ENCODE data around the gene IL20.

IL20 gene

DNA sequence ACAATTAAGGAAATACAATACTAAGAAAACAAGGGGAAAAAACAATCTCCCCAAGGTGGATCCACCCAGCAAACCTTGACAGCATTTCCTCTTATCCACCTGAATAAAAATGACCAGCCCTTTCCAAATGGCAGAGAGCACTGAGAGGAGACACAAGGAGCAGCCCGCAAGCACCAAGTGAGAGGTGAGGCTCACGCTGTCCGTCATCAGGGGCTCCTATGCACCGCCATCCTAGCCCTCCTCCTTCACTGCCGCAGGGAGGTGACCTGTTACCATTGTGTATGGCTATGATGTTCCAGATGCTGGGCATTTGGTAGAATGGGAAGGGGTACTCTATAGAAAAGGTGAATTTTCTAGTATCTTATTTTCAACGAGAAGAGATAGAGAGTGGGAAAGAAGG lies 31.2 kb upstream of the IL20 start:
- TF ChIP-seq TAF1 (IDR thresholded peaks at IDR 0.05; ENCODE audit: low read depth): no peak
- TF ChIP-seq, protein P1, sequence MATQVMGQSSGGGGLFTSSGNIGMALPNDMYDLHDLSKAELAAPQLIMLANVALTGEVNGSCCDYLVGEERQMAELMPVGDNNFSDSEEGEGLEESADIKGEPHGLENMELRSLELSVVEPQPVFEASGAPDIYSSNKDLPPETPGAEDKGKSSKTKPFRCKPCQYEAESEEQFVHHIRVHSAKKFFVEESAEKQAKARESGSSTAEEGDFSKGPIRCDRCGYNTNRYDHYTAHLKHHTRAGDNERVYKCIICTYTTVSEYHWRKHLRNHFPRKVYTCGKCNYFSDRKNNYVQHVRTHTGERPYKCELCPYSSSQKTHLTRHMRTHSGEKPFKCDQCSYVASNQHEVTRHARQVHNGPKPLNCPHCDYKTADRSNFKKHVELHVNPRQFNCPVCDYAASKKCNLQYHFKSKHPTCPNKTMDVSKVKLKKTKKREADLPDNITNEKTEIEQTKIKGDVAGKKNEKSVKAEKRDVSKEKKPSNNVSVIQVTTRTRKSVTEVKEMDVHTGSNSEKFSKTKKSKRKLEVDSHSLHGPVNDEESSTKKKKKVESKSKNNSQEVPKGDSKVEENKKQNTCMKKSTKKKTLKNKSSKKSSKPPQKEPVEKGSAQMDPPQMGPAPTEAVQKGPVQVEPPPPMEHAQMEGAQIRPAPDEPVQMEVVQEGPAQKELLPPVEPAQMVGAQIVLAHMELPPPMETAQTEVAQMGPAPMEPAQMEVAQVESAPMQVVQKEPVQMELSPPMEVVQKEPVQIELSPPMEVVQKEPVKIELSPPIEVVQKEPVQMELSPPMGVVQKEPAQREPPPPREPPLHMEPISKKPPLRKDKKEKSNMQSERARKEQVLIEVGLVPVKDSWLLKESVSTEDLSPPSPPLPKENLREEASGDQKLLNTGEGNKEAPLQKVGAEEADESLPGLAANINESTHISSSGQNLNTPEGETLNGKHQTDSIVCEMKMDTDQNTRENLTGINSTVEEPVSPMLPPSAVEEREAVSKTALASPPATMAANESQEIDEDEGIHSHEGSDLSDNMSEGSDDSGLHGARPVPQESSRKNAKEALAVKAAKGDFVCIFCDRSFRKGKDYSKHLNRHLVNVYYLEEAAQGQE (IDR thresholded peaks at IDR 0.05; ENCODE audit: low read depth): no peak
- TF ChIP-seq EP300 (IDR thresholded peaks at IDR 0.05; ENCODE audit: borderline replicate concordance): no peak
- TF ChIP-seq ZBTB7A (IDR thresholded peaks at IDR 0.05; ENCODE audit: low read depth): no peak
- no peak for TF ChIP-seq TCF12 (IDR thresholded peaks at IDR 0.05; ENCODE audit: low read depth)
- TF ChIP-seq TEAD4 (IDR thresholded peaks at IDR 0.05): no peak
- TF ChIP-seq USF1 (IDR thresholded peaks at IDR 0.05): no peak
- no peak for TF ChIP-seq RAD21 (IDR thresholded peaks at IDR 0.05; ENCODE audit: low read depth)
- no peak for TF ChIP-seq MAX (IDR thresholded peaks at IDR 0.05)
- no peak for TF ChIP-seq NFIC (IDR thresholded peaks at IDR 0.05)
- no peak for TF ChIP-seq CREB1 (IDR thresholded peaks at IDR 0.05; ENCODE audit: low read depth)
- no peak for TF ChIP-seq YY1 (IDR thresholded peaks at IDR 0.05; ENCODE audit: low read depth)
- no peak for TF ChIP-seq FOXM1 (IDR thresholded peaks at IDR 0.05; ENCODE audit: borderline replicate concordance, low read depth)
- TF ChIP-seq CEBPB (IDR thresholded peaks at IDR 0.05): no peak
- TF ChIP-seq EGR1 (IDR thresholded peaks at IDR 0.05): no peak

- TF ChIP-seq YY1 (IDR thresholded peaks at IDR 0.05; ENCODE audit: low read depth) (no peak), FOXM1 (IDR thresholded peaks at IDR 0.05; ENCODE audit: borderline replicate concordance, low read depth) (no peak), EP300 (IDR thresholded peaks at IDR 0.05; ENCODE audit: borderline replicate concordance) (no peak), RAD21 (IDR thresholded peaks at IDR 0.05; ENCODE audit: low read depth) (no peak), ZBTB7A (IDR thresholded peaks at IDR 0.05; ENCODE audit: low read depth) (no peak), TEAD4 (IDR thresholded peaks at IDR 0.05) (no peak), MAX (IDR thresholded peaks at IDR 0.05) (no peak), TCF12 (IDR thresholded peaks at IDR 0.05; ENCODE audit: low read depth) (no peak), NFIC (IDR thresholded peaks at IDR 0.05) (no peak), EGR1 (IDR thresholded peaks at IDR 0.05) (no peak)
These were observed 30.7 kb upstream of the IL20 start for GRCh38 chr1:206834711-206835110.

DNA sequence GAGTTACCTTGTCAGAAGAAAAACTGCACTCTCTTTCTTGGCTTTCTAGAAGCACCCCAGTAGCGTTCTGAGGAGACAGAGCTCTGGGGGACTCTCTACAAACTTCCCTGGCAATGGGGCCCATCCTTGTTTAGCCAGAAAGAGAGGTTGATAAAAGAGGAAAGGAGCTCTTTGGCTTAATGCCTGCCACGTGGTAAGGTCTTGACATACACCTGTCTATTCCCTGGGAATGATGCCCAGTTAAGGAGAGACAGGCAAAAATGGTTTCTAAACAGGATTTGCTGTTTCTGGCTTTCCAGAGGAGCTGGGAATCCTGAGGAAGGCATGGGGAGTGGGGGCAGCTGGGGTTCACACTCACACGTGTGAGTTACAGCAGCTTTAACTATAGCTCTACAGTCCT lies 30.2 kb upstream of the IL20 start:
- no peak for TF ChIP-seq EP300 (IDR thresholded peaks at IDR 0.05; ENCODE audit: borderline replicate concordance)
- TF ChIP-seq TCF12 (IDR thresholded peaks at IDR 0.05; ENCODE audit: low read depth): no peak
- no peak for TF ChIP-seq EGR1 (IDR thresholded peaks at IDR 0.05)
- TF ChIP-seq YY1 (IDR thresholded peaks at IDR 0.05; ENCODE audit: low read depth): no peak
- no peak for TF ChIP-seq MAX (IDR thresholded peaks at IDR 0.05)
- TF ChIP-seq RAD21 (IDR thresholded peaks at IDR 0.05; ENCODE audit: low read depth): no peak
- TF ChIP-seq USF1 (IDR thresholded peaks at IDR 0.05): no peak
- TF ChIP-seq, protein P1 (IDR thresholded peaks at IDR 0.05; ENCODE audit: low read depth): no peak
- no peak for TF ChIP-seq CREB1 (IDR thresholded peaks at IDR 0.05; ENCODE audit: low read depth)
- TF ChIP-seq CEBPB (IDR thresholded peaks at IDR 0.05): no peak
- TF ChIP-seq TEAD4 (IDR thresholded peaks at IDR 0.05): no peak
- no peak for TF ChIP-seq FOXM1 (IDR thresholded peaks at IDR 0.05; ENCODE audit: borderline replicate concordance, low read depth)
- no peak for TF ChIP-seq NFIC (IDR thresholded peaks at IDR 0.05)
- TF ChIP-seq TAF1 (IDR thresholded peaks at IDR 0.05; ENCODE audit: low read depth): no peak
- no peak for TF ChIP-seq ZBTB7A (IDR thresholded peaks at IDR 0.05; ENCODE audit: low read depth)

GRCh38 chr1:206836111-206836510 lies 29.3 kb upstream of the IL20 start:
- TF ChIP-seq EGR1 (IDR thresholded peaks at IDR 0.05): no peak
- TF ChIP-seq MAX (IDR thresholded peaks at IDR 0.05): no peak
- no peak for TF ChIP-seq TCF12 (IDR thresholded peaks at IDR 0.05; ENCODE audit: low read depth)
- no peak for TF ChIP-seq RAD21 (IDR thresholded peaks at IDR 0.05; ENCODE audit: low read depth)
- no peak for TF ChIP-seq FOXM1 (IDR thresholded peaks at IDR 0.05; ENCODE audit: borderline replicate concordance, low read depth)
- no peak for TF ChIP-seq TAF1 (IDR thresholded peaks at IDR 0.05; ENCODE audit: low read depth)
- no peak for TF ChIP-seq NFIC (IDR thresholded peaks at IDR 0.05)
- TF ChIP-seq CREB1 (IDR thresholded peaks at IDR 0.05; ENCODE audit: low read depth): no peak
- TF ChIP-seq EP300 (IDR thresholded peaks at IDR 0.05; ENCODE audit: borderline replicate concordance): no peak
- TF ChIP-seq TEAD4 (IDR thresholded peaks at IDR 0.05): no peak
- TF ChIP-seq YY1 (IDR thresholded peaks at IDR 0.05; ENCODE audit: low read depth): no peak
- no peak for TF ChIP-seq CEBPB (IDR thresholded peaks at IDR 0.05)
- TF ChIP-seq ZBTB7A (IDR thresholded peaks at IDR 0.05; ENCODE audit: low read depth): no peak

DNA sequence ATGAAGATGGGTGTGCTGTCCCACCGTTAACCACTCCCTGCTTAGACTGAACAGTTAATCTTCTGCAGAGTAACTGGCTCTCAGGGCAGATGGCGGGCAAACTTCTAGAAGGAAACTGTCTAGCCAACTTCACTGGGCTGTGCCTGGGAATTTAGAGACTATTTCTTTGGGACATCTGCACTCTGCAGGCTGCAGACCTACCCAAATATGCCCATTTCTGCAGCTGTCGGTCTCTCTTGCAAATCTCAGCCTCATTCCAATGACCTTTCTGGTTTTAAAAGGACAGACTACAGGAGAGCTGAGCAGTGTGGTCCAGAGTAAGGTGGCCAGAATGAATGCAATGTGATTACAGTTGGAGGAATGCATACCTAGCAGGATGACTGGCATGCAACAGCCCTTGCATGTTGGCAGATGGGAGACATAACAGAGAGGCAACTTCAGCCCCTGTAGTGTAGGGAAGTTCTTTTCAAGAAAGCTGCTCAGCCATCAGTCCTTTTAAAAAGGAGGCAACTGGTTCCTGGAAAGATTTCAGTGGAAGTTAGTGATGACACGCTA lies 26.3 kb upstream of the IL20 start:
- TF ChIP-seq YY1 (IDR thresholded peaks at IDR 0.05; ENCODE audit: low read depth) (no peak), USF1 (IDR thresholded peaks at IDR 0.05) (no peak), NFIC (IDR thresholded peaks at IDR 0.05) (no peak), TCF12 (IDR thresholded peaks at IDR 0.05; ENCODE audit: low read depth) (no peak), MAX (IDR thresholded peaks at IDR 0.05) (no peak), EP300 (IDR thresholded peaks at IDR 0.05; ENCODE audit: borderline replicate concordance) (no peak)
